Measurements from ENCODE around the gene IER2.

IER2 gene, protein sequence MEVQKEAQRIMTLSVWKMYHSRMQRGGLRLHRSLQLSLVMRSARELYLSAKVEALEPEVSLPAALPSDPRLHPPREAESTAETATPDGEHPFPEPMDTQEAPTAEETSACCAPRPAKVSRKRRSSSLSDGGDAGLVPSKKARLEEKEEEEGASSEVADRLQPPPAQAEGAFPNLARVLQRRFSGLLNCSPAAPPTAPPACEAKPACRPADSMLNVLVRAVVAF

DNA sequence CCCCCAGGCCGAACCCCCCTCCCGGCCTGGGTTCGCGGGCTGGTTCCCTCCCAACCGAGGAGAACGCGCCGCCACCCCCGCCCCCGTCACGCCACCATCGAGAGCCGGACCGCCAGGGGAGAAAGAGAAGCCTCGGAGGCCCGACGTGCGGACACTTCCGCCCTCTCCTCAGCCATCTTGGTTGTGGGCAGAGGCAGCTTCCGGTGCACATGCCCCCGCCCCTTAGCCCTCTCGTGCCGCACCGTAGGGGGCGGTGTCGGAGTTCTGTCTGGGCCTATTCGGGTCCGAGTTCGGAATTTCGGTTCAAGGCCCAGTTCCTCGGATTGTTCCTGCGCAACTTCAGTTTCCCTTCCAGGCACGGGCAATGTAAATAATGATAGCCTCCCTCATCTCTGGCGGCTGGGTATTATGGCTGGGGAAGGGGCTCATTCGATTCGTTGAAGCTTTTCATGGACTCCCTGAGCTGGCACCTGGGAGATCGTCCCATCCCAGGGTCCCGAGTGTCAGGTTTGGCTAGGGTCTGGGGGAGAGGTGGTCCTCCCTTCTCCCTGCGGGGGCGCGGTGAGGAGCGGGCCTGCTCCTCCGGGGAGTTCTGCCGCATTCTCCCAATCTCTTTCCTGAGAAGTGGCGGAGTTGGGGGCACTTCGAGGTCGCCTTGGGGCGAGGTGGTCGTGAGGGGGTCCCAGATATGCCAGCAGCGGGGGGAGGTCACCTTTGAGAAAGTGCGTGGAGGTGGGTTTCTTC, at the start of gene IER2, which contains the start of gene STX10:
Gene IER2, plus strand, starts transcription at position 225 of the 744 bp plus-strand sequence. CDS start 2,776 bp downstream, outside the sequence.
Gene STX10, minus strand, starts transcription at position 189 of the 744 bp plus-strand sequence. CDS start 202 bp downstream, outside the sequence.
- DNase-seq (ENCODE audit: low read depth): peak; percentile 90

DNA sequence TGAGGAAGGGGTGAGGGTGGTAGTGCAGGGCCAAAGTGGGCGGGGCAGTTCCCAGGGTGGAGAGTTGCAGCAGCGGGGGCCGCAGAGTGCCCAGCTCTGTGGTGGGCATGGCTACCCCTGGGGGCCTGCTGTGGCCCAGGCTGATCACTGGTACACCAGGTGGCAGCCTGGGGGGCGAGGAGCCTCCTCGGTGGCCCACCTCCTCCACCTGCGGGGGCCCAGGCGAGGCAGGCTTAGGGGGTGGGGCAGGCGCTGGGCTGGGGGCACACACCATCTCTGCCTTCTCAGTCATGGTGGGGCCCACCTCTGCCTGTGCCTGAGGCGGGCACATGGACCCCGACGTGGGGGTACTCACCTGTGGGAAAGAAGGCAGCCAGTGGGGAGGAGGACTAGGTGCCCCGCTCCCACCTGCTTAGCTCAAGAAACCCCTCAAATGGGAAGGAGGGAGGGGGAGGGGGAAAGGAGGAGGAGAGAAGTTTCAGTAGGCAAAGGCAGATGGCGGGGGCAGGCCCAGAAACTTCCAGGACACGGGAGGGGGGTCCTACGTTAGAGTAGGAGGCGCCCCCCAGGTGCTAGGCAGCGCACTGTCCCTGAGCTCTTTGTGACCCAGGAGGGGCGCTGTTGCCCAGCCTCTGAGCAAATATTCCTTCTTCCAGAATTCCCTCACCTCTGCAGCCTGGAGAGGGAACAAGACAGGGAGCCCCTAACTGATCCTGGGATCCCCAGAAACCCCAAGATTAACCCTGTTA, 49.2 kb upstream of the IER2 start:
- no peak for DNase-seq (ENCODE audit: low read depth)

DNA sequence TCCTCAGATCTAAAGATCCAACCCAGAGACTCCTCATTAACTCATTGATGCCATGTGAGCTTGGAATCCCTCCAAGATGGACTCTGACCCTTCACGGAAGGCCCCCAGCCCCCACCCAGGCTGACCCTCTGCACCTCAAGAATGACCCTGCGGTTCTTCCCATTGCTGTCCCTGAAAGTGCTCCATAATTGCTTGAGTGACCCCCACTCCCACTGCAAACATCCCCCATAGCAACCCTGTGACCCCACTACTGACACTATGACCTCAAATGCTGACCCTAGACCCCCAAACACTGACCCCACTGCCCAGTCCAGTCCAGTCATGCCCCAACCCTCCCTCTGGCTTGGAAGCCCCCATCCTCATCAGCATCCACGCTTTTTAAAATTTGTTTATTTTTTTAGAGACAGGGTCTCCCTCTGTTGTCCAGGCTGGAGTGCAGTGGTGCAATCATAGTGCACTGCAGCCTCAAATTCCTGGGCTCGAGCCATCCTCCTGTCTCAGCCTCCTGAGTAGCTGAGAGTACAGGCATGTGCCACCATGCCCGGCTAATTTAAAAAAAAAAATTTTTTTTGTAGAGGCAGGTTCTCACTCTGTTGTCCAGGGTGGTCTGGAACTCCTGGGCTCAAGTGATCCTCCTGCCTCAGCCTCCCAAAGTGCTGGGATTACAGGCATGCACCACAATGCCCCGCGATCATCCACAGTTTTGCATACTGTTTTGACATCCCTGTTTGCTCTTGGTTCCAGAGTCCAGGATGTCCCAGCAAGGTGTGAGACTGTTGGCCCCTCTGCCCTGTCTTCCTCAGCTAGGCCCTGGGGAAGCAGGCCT, 48.4 kb upstream of the IER2 start:
- no peak for DNase-seq (ENCODE audit: low read depth)

DNA sequence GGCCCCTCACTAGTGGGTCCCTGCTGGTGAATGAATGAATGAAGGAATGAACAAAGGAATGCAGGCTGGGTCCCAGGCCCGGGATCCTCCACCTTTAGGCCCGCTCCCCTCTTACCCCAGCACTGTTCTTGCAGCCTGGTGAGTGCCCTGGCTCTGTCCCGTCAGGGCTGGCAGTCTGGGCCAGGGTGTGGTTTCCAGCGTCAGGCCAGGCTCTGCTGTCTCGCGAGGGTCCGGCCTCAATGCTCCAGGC, 47.9 kb upstream of the IER2 start:
- DNase-seq (ENCODE audit: low read depth): no peak

DNA sequence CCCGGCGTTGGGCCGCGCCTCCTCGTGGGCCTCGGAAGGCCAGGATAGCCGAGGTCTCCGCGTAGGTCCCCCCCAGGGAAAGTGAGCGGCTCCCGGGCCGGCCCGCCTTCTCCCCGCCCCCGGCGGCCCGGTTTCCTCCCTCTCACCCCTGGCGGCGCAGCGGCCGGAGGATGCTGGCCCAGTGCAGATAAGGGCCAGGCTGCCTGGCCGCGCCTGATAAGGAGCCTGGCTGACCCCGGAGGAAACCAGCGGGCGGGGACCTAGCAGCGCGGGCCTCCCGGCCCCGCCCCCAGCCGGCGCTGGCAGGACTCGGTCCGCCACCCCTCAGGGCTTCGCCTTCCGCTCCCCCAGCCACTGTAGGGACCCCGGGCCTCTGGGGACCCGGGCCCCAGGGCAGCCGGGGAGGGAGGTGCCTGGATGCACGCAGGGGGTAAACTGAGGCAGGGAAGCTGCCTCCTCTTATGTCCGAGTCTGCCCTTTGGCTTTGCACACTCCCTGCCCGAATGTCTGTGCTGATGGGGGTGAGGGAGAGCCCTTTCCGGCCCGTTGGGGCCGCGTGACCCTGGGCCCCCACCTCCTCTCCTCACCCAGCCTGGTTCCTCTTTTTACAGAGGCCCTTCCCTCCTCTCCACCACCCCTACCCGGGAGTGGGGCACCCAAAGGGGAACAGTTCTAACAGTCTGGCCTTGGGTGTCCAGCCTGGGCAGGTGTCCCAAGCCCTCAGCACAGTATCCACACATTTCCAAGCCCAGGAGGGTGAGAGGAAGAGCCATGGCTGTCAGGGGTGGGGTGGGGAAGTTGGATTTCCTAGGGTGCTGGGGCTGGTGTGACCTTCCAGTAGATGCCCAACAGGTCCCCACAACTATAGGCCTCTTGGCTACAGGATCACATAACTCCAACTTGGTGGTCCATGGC, 47.3 kb upstream of the IER2 start, which contains the start of gene LYL1:
Gene LYL1, minus strand, starts transcription at position 193 of the 915 bp plus-strand sequence. CDS start 1,687 bp downstream, outside the sequence.
- DNase-seq (ENCODE audit: low read depth): no peak

DNA sequence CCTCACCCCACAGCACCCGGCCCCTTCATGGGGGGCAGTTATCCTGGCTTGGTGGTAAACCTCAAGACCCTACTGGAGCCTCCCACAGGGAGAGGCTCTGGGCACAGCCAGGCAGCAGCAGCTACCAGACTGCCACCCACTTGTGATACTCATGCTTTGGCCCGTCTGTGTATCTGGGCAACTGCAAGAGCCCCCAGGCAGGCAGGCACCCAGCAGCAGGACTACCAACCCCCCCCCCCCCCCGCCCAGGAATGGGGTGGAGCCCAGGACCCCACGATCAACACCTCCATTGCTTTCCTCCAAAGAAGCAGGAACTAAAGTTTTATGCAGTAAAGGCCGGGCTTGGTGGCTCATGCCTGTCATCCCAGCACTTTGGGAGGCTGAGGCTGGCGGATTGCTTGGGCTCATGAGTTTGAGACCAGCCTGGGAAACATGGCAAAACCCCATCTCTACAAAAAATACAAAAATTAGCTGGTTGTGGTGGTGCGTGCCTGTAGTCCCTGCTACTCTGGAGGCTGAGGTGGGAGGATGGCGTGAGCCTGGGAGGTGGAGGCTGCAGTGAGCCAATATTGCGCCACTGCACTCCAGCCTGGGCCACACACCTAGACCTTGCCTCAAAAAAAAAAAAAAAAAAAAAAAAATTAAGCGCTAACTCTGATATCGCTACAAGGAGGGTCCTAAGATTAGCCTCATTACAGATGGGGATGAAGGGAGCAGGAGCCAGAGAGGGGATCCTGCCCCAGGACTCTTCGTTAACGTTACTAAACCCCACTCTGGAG, 46.4 kb upstream of the IER2 start:
- no peak for DNase-seq (ENCODE audit: low read depth)

DNA sequence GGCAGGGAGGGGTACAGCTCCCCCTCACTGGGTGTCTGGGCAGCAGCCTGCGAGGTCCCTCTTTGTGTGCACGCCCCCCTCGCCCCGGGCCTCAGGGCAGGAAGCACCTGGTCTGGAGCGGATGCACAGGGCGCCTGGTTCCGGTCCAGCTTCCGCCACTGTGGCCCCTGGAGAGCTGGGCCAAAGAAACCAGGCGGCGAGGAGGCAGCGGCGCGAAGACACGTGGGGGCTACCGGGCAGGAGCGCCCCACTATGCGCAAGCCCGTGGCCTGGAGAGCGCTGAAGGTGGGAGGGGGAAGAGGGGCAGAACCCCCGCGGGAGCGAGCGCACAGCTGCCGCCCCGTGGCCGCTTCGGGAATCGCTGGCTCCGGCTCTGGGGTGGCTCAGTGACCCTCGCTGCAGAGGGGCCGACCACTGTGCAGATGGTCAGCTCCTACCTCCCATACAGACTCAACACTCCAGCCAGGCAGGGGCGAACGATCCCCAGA, 45.8 kb upstream of the IER2 start:
- peak; percentile 72 for DNase-seq (ENCODE audit: low read depth)

DNA sequence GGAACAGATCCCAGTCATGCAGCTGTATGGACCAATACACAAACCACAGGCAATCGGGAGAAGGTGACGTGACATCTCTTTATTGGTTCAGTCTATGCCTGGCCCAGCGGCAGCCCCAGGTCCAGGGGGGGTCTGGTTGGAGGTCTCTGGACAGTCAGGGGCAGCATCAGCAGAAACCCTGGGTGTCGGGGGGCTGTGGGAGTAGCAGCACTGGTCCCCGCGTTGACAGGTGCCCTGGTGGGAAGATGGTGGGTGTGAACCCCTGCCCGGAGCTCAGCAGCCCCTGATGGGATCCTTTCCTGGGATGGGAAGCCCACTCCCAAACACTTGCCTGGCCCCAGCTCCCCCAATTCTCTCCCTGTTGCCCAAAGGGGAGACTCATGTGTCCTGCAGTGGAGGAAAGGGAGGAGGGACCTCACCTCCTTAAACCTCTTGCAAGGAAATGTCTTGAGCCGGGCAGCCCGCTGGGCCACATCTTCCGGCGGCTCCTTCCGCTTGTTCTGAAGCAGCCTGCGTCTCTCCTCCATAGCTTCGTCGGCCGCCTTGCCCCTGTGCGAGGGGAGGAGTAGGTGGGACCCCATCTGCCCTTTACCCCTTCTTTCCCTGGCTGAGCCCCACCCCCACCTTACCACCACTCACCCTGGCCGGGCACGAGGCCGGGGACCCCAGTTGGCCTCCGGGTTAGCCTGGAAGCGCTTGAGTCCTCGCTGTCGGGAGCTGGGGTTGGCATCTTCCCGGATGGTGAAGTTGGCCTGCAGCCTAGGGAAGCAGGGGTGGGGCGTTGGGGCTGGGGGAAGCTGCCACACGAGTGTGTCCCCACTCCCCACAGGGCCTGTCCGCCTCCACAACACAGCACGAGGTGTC, 45.1 kb upstream of the IER2 start:
- no peak for DNase-seq (ENCODE audit: low read depth)

DNA sequence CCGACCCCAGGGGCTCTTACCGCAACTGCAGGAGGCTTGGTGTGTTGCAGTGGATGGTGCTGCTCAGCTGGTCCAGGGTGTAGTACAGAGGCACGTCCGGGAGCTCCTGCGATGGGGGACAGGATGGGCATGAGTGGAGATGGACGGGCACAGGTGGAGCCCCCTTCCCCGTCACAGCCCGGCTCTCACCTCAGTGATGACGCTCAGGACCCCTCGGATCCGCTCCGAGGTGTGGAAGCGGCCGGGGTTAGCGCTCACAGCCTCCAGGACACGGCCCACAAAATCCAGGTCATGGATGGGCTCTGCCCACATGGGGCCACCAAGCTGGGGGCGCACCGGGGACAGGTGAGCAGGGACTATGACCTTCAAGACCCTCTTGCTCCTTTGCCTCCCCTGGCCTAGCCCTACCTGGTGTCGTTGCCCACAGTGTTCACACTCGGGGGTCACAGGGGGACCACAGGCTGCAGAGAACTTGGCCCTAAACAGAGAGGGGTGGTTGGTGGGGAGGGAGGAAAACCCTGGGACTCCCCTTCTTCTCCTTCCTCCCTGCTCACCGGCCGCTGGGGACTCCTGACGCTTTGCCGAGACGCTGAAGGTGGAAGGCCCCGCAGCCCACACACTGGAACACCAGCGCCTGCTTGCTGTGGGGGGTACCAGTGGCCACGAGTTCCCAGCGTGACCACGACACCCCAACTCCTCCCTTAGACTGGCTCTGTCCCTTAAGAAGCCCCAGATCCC, 40.7 kb upstream of the IER2 start:
- no peak for DNase-seq (ENCODE audit: low read depth)

DNA sequence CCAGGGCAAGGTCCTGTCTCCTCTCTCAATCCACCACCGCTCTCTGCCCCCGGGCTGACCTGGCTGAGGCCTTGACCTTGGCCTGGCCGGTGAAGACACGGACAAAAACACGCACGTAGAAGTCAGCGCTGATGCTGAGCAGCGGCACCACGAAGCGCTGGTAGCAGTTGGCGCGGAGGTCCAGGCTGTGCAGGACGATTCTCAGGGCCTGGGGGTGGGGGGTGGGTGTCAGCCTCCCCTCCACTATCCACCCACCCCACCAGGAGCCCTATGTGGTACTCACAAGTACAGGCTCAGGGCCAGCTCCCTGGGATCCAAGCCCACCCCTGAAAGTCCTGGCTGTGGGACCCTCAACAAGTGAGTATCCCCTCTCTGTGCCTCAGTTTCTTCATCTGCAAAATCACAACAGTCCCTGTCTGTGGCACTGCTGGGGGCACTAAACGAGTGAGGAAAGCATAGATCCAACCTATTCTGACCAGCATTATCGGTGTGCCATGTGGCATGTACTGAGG, 40.1 kb upstream of the IER2 start:
- DNase-seq (ENCODE audit: low read depth): no peak

DNA sequence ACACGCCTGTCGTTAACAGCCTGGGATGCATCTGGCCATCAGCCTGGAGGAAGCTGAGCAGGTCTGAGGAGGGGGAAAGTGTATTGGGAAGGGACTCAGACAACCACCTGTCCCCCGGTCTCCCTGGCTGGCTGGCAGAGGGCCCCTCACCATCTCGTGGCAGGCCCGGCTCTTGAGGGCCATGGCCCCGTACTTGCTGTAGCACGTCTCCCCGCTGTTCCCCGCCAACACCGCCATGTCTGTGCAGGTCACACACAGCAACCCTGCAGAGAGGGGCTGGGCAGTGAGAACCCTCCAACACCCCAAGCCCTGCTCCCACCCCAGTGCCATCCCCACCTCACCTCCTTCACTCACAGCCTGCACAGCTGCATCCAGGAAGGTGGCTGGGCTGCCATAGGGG, 37.7 kb upstream of the IER2 start:
- DNase-seq (ENCODE audit: low read depth): no peak

DNA sequence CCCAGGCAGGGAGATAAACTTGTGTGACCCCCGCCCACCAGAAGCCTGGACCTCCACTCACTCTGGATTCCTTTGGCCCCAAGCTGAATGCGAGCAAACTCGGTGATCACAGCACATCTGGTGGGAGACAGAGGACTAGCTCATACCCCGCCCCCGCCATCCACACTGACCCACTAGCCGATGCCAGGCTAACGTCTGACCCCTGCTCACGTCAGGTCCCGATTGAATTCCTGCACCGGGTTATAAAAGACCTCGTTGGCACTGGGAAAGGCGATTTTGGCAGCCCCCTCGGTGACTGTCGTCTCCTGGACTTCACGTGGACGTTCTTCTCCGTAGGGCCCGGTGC, 34.3 kb upstream of the IER2 start:
- no peak for DNase-seq (ENCODE audit: low read depth)

DNA sequence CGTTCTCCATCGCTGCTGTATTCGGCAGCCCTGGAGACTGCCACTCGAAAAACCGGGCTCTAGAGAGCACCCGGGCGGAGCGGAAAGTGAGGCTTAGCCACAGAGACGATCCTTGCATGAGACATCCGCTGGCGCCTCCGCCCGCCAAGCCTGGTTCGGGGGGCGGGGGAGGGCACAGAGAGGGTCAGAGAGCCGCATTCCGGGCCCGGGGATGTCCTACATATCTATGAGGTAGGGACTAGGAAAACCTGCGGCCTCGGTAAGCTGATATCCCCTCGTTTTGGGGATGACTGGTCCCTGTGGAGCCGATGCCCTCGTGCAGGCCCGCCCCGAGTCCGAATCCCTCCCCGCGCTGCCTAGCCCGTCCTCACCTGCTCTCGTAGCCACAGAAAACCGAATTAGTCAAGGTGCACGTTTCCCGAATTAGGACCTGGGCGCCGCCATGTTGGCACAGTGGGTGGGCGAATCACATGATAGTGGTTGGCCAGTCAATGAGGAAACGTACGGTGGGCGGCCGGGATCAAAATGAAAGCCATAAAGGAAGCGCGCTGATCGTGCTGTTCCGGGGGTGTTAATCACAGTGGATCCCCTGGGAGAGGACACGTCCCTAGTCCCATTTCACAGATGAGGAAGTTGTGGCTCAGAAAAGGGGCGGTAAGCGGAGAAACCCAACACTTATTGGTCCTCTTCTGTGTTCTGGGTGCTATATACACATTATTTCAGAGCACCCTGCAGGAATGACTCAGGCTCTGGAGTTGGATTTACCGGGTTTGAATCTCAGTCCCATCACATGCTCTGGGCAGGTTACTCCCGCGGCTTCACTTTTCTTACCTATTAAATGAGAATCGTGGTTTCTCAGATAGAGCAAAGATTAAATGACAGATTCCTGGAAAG, 33.7 kb upstream of the IER2 start, which contains the start of gene TRMT1:
Gene TRMT1, minus strand, starts transcription at position 459 of the 894 bp plus-strand sequence. Its CDS starts 341 bp downstream, at position 118.
- peak; percentile 88 for DNase-seq (ENCODE audit: low read depth)

DNA sequence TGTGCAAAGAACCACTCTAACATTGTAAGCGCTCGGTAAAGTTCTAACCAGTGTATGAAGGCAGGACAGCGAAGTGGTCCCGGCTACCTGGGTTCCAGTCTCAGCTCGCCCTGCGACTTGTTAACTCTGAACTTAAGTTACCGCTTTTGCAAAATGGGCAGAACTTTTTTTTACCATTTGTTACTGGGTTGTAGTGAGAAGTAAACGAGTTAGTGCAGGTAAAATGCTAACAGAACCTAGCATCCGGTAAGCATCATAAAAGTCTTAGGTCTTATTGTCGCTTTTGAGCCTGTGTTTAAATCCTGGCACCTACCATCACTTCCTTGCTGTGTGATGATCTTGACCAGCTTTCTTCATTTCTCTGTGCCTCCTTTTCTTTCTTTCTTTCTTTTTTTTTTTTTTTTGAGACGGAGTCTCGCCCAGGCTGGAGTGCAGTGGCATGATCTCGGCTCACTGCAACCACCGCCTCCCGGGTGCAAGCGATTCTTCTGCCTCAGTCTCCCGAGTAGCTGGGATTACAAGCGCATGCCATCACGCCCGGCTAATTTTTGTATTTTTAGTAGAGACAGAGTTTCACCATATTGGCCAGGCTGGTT, 32.9 kb upstream of the IER2 start:
- no peak for DNase-seq (ENCODE audit: low read depth)

DNA sequence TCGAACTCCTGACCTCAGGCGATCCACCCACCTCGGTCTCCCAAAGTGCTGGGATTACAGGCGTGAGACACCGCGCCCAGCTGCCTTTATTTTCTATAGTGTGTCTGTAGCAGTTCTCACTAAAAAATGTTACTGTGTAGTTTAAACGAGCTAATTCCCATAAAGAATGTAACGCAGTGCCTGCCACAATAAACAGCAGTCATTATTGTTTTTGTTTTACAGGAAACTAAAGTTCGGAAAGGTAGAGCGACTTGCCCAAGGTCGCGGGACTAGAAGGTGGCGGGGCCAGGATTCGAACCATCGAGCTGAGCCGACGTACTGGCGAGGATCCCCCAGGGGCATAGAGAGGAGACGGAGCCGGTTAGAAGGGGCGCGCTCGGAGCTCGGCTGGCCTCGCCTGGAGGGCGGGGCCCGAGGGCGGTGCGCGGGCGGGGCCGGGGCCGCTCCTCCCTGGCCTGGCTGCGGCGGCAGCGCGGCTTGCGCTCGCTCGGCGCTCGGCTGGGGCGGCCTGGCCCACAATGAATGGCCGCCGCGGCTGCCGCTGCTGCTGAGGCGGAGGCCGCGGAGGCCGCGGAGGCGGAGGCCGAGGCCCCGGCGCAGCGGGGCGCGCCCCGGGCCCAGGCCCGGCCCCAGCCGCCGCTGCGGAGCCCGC, 32.3 kb upstream of the IER2 start, which contains the start of gene NACC1:
Gene NACC1, plus strand, starts transcription at position 493 of the 652 bp plus-strand sequence. CDS start 16,944 bp downstream, outside the sequence.
- peak; percentile 95 for DNase-seq (ENCODE audit: low read depth)
